GM19468 (cell line): ENCODE data around the gene LZTFL1.
"Not testable (repeated sequence)": the region's sequence is repeated elsewhere in the genome, so short reads cannot be mapped to it uniquely, and the experiment has no call there.

Experiments
- ATAC-seq: cut with Tn5 transposase; IDR thresholded peaks from one replicate; pipeline ENCODE4 v1.9.1; 2021; ENCODE audit warnings: mild to moderate bottlenecking, moderate library complexity, moderate number of reproducible peaks; ENCODE audit not compliant: unreplicated experiment; ENCODE audit errors: extremely low read depth

LZTFL1 gene

DNA sequence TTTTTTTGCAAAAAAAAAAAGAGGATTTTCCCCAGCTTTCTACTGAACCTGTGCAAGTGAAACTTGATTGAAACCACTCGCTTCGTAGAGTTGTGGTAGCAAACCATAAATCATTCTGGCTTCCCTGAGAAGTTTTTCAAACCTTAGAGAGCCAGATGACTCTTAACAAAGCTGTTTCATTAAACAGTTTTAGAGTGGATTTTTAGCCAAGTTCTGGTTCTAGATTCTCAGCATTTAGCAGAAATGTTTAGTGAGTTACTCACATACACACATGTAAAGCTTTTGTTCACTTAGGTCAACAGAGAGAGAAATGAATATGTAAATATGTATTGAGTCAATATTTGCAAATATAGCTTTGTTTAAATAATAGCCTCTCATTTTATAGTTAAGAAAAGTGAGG is 26.3 kb upstream of the LZTFL1 start:
- no peak for ATAC-seq

DNA sequence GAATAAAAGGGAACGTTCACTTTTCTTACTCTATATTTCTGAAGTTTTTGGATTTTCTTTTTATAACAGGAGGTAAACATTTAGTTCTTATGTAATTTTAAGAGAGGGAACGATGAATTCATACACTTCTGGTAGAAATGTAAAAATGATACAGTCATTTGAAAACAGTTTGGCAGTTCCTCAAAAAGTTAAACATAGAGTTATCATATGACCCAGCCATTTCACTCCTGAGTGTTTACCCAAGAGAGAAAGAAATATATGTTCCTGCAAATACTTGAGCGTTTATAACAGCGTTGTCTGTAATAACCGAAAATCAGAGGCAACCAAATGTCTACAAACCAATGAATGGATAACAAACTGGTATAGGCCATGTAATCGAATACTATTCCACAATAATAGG is 23.6 kb upstream of the LZTFL1 start:
- ATAC-seq = no peak

DNA sequence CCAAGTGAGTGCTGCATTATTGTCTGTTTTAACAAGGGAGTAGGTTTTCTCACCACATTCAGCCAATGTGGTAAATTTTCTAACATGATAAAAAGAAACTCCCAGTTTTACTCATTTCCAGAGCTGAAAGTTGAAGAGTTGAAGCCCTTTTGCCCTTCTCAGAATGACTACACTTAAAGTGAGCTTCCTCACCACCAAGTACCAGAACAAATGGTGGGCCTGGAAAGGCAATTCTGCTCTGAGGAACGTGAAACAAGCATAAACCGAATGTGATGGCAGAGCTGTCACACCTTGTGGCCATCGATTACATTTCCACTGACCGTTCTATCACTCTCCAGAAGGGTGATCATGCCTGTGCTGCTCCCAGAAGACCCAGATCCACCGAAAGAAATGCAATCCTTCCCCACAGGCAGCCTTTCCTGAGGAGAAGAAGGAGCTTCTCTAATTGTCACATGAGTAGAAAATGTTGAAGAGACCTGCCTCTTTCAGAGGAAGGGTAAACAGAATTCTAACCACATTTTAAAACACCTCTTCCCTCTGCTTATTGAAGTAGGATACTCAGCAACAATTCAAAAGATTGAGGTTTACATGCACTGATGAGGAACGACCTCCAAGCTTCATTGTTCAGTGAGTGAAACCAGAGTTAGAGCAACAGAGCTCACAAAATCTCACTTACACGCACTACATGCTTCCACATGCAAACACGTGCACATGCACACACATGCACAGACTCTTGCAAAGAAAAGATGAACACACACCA is 23.0 kb upstream of the LZTFL1 start:
- ATAC-seq = peak; percentile 23

DNA sequence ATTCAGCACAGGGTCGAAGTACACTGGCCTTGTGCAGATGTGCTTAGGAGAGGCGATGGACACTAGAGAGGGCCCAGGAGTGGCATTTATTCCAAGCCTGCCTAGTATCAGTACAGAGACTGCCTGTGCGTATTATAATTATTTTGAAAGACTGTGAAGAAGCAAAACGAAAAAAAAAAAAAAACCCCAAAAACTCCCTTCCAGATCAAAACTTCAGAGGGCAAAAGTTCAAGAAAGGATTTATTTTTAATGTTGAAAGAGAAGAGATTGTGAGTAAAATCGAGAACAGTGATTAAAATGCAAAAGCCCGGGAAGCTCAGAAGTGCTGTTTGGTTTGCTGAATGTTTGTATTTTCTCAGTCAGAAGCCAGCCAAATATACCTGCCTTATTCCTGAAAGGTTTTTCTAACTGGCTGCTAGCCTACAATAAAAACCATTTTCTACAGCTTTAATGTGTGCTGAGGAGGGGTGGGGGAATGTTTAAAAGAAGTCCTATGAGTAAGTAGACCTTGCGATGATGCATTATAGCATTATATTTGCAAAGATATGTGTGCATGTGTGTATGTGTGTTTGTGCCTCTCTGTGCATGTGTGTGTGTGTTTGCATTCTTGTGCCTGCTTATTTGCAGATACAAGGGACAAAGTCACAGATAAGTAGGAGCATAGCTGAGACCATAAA is 19.3 kb upstream of the LZTFL1 start:
- ATAC-seq = no peak

DNA sequence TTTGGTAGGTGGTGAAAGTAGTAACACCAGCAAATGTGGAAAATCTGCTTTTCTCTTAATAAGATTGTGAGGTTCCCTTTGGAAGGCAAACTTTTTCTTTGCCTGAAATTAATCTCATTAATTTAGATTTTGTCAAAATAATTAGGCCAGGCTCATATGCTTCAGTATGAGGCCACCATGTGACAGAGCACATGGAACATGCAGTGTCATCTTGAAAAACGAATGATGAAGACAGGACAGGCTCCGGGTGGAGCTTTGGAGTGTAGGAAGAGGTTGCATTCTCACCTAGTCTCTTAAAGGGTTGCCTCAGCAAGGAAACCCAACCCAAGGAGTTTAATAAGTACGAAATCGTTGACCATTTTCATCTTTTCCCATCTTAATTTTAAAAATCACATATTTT is 18.6 kb upstream of the LZTFL1 start:
- no peak for ATAC-seq

DNA sequence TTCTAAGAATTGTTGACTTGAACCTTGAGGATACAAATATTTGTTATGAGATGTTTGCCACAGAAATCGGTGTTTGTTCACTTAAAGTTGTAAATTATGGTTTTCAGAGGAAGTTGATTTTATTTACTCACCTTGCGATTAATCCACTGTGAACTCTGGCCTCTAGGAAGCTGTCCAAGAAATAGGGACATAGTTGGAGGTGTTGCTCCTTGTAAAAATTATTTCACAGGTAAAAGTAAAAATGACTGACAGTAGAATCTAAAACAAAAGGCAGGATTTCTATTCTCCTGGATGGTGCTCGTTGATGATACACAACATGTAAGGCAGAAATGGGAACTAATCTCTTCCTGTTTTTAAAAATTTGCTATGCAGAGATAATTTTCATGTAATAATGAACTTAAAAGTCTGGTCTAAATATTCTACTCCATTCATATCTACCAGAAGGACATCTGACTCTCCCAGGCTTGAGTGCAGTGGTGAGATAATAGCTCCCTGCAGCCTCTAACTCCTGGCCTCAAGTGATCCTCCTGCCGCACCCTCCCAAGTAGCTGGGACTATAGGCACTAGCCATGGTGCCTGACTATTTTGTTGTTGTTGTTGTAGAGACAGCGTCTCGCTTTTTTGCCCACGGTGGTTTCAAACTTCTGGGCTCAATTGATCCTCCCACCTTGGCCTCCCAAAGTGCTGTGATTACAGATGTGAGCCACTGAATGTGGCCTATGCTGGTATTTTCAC is 17.1 kb upstream of the LZTFL1 start:
- no peak for ATAC-seq

DNA sequence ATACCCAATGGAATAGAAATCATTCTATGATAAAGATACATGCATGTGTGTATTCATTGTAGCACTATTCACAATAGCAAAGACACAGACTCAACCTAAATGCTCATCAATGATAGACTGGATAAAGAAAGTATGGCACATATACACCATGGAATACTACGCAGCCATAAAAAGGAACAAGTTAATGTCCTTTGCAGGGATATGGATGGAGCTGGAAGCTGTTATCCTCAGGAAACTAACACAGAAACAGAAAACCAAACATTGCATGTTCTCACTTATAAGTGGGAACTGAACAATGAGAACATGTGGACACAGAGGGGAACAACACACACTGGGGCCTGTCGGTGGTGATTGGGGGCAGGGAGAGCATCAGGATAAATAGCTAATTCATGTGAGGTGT is 15.1 kb upstream of the LZTFL1 start:
- not testable (repeated sequence) for ATAC-seq

DNA sequence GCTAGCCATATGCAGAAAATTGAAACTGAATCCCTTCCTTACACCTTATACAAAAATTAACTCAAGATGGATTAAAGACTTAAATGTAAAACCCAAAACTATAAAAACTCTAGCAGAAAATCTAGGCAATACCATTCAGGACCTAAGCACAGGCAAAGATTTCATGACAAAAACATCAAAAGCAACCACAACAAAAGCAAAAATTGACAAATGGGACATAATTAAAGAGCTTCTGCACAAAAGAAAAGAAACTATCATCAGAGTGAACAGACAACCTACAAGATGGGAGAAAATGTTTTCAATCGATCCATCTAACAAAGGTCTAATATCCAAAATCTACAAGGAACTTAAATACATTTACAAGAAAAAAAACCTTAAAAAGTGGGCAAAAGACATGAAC is 14.4 kb upstream of the LZTFL1 start:
- ATAC-seq = not testable (repeated sequence)

DNA sequence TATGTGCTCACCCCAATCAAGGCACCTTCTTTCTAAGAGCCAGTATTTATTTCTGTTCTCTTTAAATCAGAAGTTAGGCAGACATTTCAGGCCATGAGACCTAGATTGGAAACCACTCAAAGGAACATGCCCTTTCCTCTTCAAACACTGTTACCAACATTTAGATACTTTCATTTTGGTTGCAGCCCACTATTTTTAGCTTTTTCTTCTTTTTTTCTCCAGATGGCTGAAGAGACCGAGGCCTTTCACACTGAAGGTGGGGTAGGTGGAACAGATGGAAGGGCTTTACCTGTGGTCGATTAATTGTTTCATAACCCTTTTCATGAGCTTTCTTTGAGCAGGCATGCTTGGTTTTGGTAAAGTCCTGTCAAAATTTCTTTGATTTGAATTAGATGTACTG is 10.9 kb upstream of the LZTFL1 start:
- ATAC-seq = no peak

DNA sequence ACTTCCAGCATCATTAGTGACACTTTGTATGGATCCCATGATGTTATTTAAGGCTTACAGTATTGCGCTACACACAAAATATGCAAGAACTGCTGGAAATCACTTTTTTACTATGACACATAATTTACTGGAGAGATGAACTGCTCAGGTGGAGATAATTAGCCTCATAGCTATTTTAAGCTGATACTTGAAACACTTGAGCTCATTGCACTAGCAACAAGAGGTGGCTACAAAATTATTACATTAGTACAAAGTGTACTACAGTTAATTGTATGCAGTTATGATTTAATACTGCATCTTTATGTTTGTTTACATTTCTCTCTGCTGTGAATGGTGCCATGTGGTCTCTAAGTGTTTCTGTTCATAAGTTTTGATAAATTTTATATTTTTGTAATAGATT is 6.5 kb upstream of the LZTFL1 start:
- ATAC-seq = no peak

DNA sequence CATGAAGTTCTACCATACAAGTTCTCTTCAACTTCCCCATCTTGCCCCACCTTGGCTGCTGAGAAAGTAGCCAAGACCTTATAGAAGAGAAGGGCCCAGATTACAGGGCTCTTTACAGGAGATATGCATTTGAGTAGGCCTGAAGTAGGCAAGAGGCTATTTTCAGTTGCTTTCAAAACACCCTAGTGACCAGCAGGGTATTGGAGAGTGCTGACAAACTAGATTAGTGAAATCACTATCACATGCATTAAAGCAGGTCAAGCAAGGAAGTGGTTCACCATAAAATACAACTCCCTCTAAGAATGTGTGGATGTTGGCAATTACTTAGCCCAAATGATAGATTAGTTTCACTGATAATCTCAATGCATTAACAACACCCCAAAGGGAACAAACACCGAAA is 2.7 kb upstream of the LZTFL1 start:
- ATAC-seq = no peak

DNA sequence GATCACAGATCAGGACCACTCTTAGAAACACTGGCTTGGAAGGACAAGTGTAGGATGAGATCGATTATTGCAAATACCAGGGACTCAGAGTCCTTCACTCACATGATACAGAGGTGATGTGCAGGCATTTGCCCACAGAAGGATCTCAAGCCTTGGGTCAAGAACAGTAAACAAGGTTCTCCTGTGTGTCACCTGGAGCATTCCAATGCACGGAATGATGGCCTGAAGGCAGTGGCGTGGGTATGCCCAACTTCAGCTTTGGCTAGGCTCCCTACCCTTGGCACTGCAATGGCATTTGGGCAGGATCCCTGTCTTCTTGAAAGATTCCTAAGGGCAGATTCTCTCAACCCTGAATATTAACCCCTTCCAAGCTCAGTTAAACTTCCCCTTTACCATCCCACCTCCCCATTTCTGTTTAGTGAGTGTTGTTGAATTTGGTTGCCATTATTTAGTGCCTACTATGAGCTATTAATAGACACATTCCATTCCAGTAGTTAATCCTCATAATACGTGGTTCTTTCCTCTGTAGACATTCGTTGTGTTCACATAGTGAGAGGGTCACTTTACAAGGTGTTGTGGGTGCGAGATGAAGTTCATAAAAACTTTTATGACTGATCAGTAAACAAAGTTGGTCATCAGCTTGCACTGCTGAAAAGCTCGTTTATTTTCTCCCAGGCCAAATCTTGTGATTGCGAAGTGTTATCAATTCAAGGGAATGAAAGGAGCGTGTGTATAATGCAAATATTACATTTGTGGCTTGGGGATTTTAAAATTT is 1.1 kb upstream of the LZTFL1 start:
- ATAC-seq = no peak

DNA sequence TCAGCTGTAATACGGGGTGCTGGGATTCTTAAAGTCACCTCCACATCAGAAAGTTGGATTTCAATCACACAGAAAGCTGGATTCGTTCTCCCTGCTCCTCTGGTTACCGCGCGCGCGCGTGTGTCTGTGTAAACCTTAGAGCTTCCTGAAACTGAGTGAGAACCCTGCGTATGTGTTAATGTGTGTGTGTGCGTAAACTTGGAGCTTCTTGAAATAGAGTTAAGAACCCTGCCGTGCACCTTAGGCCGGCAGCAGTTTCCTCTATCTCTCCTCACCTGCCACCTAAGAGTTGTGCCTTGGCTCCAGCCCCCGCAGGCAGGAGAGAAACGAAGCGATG is 531 bp downstream of the LZTFL1 start:
- no peak for ATAC-seq

DNA sequence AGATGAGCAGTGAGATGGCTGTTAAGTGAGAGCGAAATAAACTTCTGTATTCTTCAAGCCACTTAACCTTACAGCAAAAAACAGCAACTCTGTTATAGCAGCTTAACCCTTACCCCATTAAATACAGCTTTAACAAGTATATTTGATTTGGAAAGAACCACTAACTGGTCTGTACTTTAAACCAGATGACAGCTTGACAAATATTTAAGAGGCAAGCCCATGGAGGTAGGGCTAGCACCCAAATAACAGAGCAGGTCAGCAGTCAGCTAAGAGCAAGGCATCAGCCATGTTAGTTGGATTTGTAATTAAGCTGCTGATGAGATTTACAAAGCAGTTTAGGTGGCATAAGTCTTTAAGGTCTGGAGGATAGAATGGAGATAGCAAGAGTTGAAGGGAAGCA is 3.5 kb downstream of the LZTFL1 start:
- ATAC-seq = no peak

DNA sequence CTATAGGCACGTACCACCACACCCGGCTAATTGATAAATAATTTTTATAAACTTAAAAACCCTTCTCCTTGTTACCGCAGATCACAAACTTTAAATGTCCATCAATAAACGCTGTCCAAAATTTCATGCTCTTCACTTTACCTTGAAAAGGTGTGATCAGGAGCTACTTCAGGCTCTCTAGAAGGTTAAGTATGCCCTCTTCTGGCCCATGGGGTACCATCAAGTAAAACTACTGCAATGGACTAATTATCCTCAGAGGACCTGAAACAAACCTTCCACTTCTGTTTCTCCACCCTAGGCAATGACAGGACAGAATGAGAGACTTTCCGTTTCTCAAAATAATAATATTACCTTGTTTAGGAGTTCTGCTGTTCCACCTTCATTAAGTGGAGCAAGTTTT is 9.2 kb downstream of the LZTFL1 start:
- no peak for ATAC-seq

DNA sequence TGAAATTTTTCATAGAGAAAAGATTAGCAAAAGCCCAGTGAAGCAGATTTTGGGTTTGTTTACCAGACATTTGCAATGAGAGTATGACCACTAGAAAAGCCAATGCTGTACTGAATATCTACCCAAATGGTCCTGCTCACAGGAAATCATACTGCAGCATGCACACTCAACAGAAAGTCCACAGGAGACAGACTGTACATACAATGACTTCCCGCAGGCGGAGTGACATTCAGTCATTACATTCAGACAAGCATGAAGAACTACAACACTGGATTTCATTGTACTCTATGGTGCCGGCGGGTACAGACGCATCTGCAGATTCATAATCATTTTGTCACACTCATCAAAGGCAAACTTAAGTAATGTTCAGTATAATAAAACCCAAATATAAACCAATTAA is 11.8 kb downstream of the LZTFL1 start:
- ATAC-seq = no peak

DNA sequence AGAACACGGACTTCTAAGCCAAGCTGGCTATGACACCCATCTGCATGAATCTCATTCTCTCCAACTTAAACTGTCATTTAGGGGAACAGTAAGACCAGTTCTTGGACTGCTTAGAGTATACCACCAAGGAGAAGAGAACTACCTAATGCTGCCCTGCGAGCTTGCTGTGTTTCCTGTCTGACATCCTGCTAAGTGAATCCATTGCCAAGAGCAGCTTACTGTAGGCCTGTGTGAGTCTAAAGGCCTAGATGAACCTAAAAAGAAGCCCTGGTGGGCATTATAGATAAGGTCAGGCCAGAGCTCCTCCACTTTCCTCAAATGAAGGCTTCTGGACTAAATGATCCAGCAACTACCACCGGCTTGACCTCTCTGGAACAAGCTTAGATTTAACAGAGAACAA is 15.0 kb downstream of the LZTFL1 start:
- no peak for ATAC-seq

DNA sequence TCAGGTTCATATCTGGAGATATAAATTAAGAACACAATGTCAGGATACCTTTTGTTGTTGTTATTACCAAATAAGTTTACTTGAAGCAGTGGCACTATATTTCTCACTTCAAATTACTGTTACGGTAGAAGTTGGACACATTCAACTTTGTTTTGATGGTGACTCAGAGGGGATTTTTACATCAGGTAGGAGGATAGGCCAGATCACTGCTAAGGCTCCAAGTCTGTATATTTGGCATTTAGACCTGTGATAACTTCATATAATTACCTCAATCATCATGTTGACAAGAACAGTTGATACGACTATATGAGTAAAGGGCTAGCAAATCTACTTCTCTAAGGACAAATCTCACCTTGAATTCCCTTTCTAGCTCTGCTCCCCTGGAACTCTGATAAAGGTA is 15.6 kb downstream of the LZTFL1 start:
- ATAC-seq = no peak

DNA sequence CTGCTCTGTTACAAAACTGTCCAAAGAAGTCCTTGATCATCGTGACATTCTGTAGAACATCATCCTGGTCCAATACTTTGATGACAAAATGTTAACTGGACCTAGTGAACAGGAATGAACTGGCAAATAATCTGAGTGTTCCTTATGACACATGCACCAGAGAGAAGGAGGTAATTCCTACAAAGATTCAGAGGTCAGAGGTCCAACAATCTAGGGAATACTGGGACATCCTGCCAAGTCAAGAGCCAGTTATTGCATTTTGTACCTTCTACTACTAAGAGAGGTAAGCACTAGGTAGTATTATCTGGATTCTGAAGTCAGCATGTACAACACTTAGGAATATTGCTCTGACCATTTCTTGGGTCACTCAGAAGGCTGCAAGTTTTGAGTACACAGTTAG is 20.8 kb downstream of the LZTFL1 start:
- no peak for ATAC-seq

DNA sequence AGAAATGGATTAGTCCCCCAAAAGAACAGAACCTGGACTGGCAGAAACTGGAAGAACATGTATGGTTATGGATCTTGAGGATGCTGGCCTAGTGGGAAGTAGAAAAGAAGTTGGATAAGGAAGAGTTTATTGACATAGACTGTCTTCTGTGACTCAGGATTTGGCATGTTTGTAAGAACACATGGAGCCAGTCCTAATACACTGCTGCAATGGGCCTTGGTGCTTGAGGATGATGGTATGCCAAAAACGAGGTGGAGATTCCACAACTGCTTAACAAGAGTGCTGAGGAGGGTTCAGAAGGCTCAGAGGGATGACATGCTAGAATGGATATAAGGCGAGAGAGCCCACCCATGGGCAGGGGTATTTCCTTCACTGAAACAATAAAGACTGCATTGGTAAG is 22.4 kb downstream of the LZTFL1 start:
- no peak for ATAC-seq
